Neural progenitor cell (in vitro differentiated cells): Measurements from ENCODE around the gene TTC24.

Experiments used
- EZH2phosphoT487 ChIP-seq: fragments of 200-600 bp; sonication (generic); IDR thresholded peaks from 2 replicates; pipeline ENCODE4 v1.6.1; 2017; ENCODE audit warnings: antibody characterized with exemption
- TF ChIP-seq, protein P1 (sequence below): fragments of 200-600 bp; sonication (generic); IDR thresholded peaks from 2 replicates; pipeline ENCODE4 v1.5.1; 2017; ENCODE audit warnings: antibody characterized with exemption, mild to moderate bottlenecking

- TF ChIP-seq, protein P1, sequence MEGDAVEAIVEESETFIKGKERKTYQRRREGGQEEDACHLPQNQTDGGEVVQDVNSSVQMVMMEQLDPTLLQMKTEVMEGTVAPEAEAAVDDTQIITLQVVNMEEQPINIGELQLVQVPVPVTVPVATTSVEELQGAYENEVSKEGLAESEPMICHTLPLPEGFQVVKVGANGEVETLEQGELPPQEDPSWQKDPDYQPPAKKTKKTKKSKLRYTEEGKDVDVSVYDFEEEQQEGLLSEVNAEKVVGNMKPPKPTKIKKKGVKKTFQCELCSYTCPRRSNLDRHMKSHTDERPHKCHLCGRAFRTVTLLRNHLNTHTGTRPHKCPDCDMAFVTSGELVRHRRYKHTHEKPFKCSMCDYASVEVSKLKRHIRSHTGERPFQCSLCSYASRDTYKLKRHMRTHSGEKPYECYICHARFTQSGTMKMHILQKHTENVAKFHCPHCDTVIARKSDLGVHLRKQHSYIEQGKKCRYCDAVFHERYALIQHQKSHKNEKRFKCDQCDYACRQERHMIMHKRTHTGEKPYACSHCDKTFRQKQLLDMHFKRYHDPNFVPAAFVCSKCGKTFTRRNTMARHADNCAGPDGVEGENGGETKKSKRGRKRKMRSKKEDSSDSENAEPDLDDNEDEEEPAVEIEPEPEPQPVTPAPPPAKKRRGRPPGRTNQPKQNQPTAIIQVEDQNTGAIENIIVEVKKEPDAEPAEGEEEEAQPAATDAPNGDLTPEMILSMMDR, result no peak
- TF ChIP-seq EZH2phosphoT487, result peak; percentile 85
Measured at GRCh38 chr1:156624814-156625435, 45.4 kb downstream of the TTC24 start.
